ENCODE results near the gene RIPPLY2.

GRCh38 chr6:83868639-83869038 lies 15.5 kb downstream of the RIPPLY2 start:
- TF ChIP-seq CTCF (IDR thresholded peaks at IDR 0.05) = no peak
- no peak for TF ChIP-seq POLR2AphosphoS5 (IDR thresholded peaks at IDR 0.05)

All from breast epithelium (tissue), 3 donors.